ENCODE results near the gene FAM110A.
"Not testable (repeated sequence)": the region's sequence is repeated elsewhere in the genome, so short reads cannot be mapped to it uniquely, and the experiment has no call there.

FAM110A gene

DNA sequence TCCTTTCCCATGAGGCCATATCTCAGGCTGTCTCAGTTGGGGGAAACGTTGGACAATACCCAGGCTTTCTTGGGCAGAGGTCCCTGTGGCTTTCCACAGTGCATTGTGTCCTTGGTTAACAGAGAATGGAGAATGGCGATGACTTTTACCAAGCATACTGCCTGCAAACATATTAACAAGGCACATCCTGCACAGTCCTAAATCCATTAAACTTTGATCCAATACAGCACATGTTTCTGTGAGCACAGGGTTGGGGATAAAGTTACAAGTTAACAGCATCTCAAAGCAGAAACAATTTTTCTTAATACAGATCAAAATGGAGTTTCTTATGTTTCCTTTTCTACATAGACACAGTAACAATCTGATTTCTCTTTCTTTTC, 21.1 kb upstream of the FAM110A start:
- H3K4me1 ChIP-seq (ENCODE audit: control insufficient read depth in 1 of 2, insufficient read depth in 2 of 2, low read length in 2 of 2); H3K9me3 ChIP-seq (ENCODE audit: control insufficient read depth in 1 of 2, low read length in 2 of 2); H3K4me3 ChIP-seq (ENCODE audit: low read depth in 1 of 2, low read length in 2 of 2); H3K36me3 ChIP-seq (ENCODE audit: control insufficient read depth in 1 of 2, insufficient read depth in 2 of 2, low read length in 2 of 2); H3K9ac ChIP-seq (ENCODE audit: low read depth in 1 of 2, low read length in 2 of 2); H3K27ac ChIP-seq (ENCODE audit: low read depth, low read length); H3K27me3 ChIP-seq (ENCODE audit: control insufficient read depth in 1 of 2, insufficient read depth in 2 of 2, low read length in 2 of 2): not testable (repeated sequence)

DNA sequence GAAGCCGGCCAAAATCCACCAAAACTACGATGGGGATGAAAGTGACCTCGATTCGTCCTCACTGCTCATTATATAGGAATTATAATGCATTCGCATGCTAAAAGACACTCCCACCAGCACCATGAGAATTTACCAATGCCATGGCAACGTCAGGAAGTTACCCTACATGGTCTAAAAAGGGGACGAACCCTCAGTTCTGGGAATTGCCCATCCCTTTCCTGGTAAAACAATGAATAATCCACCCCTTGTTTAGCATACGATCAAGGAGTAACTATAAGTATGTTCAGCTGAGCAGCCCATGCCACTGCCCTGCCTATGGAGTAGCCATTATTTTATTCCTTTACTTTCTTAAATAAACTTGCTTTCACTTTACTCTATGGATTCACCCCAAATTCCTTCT, 20.1 kb upstream of the FAM110A start:
- Histone ChIP-seq H3K4me1 (ENCODE audit: control insufficient read depth in 1 of 2, insufficient read depth in 2 of 2, low read length in 2 of 2) (no peaks in the 10 kb centered on the region), H3K9ac (ENCODE audit: low read depth in 1 of 2, low read length in 2 of 2) (no peak overlapping the region), H3K27ac (ENCODE audit: low read depth, low read length) (no peak overlapping the region), H3K4me3 (ENCODE audit: low read depth in 1 of 2, low read length in 2 of 2) (no peak overlapping the region), H3K36me3 (ENCODE audit: control insufficient read depth in 1 of 2, insufficient read depth in 2 of 2, low read length in 2 of 2) (no peaks in the 10 kb centered on the region), H3K27me3 (ENCODE audit: control insufficient read depth in 1 of 2, insufficient read depth in 2 of 2, low read length in 2 of 2) (no peaks in the 10 kb centered on the region), H3K9me3 (ENCODE audit: control insufficient read depth in 1 of 2, low read length in 2 of 2) (no peaks in the 10 kb centered on the region)

DNA sequence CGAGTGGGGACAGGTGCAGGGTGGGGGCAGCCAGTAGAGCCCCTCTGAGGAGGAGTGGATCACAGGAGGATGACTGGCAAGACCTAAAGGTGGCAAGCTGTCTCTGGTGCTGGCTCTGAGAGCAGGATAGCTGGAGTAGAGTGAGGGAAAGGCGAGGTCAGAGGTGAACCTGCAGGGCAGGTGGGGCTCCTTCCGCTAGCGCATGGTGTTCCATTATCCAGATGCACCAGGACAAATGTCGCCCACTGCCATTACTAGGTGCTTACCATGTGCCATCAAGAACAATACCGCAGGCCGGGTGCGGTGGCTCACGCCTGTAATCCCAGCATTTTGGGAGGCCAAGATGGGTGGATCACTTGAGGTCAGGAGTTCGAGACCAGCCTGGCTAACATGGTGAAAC, 18.3 kb upstream of the FAM110A start:
- Histone ChIP-seq H3K9ac (ENCODE audit: low read depth in 1 of 2, low read length in 2 of 2) (no peak overlapping the region), H3K4me1 (ENCODE audit: control insufficient read depth in 1 of 2, insufficient read depth in 2 of 2, low read length in 2 of 2) (no peaks in the 10 kb centered on the region), H3K9me3 (ENCODE audit: control insufficient read depth in 1 of 2, low read length in 2 of 2) (no peaks in the 10 kb centered on the region), H3K36me3 (ENCODE audit: control insufficient read depth in 1 of 2, insufficient read depth in 2 of 2, low read length in 2 of 2) (no peaks in the 10 kb centered on the region), H3K27me3 (ENCODE audit: control insufficient read depth in 1 of 2, insufficient read depth in 2 of 2, low read length in 2 of 2) (no peaks in the 10 kb centered on the region), H3K27ac (ENCODE audit: low read depth, low read length) (no peak overlapping the region), H3K4me3 (ENCODE audit: low read depth in 1 of 2, low read length in 2 of 2) (no peak overlapping the region)

DNA sequence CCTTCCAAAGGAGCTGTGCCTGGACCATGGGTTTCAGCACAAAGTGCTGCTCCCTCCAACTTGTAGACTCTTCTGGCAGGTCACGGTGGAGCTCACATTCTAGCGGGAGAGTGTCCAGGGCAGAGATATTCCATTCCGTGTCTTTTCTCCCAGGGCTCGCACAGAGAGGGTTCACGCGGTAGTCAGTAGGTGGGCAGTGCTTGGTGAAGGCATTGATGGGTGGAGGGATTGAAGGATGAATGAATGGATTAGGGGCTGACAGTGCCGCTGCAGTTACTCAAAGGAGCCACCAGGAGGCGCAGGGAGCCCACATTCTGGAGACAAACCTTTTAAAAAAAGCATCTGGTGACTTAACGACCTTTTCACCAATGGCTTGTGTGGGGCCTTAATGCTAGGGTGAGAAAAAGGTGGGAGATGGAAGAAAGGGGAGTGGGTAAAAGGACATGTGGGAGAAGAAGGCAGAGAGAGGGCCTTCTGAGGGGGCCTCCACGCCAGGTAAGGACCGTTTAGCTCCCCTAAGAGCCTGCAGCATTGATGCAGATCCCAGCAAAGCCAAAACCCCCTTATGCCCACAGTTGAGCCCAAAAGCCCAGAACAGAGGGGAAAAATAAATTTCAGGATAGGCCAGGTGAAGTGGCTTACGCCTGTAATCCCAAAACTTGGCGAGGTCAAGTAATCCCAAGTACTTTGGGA, 17.5 kb upstream of the FAM110A start:
- Histone ChIP-seq H3K4me3 (ENCODE audit: low read depth in 1 of 2, low read length in 2 of 2) (no peak overlapping the region), H3K27ac (ENCODE audit: low read depth, low read length) (no peak overlapping the region), H3K9me3 (ENCODE audit: control insufficient read depth in 1 of 2, low read length in 2 of 2) (no peaks in the 10 kb centered on the region), H3K36me3 (ENCODE audit: control insufficient read depth in 1 of 2, insufficient read depth in 2 of 2, low read length in 2 of 2) (no peaks in the 10 kb centered on the region), H3K27me3 (ENCODE audit: control insufficient read depth in 1 of 2, insufficient read depth in 2 of 2, low read length in 2 of 2) (no peaks in the 10 kb centered on the region), H3K9ac (ENCODE audit: low read depth in 1 of 2, low read length in 2 of 2) (no peak overlapping the region), H3K4me1 (ENCODE audit: control insufficient read depth in 1 of 2, insufficient read depth in 2 of 2, low read length in 2 of 2) (no peaks in the 10 kb centered on the region)

DNA sequence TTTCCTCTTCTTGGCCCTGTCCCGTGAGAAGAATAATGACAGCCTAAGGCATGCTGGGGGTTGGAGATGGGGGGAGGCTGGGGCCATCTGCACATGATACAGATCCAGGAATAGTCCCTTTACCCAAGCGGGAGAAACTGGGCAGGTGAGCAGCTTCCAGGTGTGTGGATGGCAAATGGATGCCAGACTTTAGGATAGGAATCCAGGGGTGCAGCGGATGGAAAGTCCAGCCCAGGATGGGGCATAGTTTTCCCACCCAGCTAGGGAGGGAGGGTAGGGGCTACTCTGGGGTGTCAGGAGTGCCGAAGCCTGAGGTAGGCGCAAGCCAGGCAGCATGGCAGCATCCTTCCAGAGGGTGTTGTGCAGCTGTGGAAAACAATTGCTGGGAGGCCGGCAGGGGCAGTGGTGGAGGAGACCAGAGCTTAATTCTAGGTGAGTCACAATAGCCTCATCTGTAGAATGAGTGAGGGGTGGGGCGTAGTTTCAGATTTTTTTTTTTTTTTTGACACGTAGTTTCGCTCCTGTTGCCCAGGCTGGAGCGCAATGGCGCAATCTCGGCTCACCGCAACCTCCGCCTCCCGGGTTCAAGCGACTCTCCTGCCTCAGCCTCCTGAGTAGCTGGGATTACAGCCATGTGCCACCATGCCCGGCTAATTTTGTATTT, 15.4 kb upstream of the FAM110A start:
- Histone ChIP-seq H3K27me3 (ENCODE audit: control insufficient read depth in 1 of 2, insufficient read depth in 2 of 2, low read length in 2 of 2) (no peaks in the 10 kb centered on the region), H3K9ac (ENCODE audit: low read depth in 1 of 2, low read length in 2 of 2) (no peak overlapping the region), H3K36me3 (ENCODE audit: control insufficient read depth in 1 of 2, insufficient read depth in 2 of 2, low read length in 2 of 2) (no peaks in the 10 kb centered on the region), H3K4me1 (ENCODE audit: control insufficient read depth in 1 of 2, insufficient read depth in 2 of 2, low read length in 2 of 2) (peaks cover 17% of the 10 kb centered on the region in 2 donors), H3K9me3 (ENCODE audit: control insufficient read depth in 1 of 2, low read length in 2 of 2) (no peaks in the 10 kb centered on the region), H3K4me3 (ENCODE audit: low read depth in 1 of 2, low read length in 2 of 2) (no peak overlapping the region), H3K27ac (ENCODE audit: low read depth, low read length) (no peak overlapping the region)

DNA sequence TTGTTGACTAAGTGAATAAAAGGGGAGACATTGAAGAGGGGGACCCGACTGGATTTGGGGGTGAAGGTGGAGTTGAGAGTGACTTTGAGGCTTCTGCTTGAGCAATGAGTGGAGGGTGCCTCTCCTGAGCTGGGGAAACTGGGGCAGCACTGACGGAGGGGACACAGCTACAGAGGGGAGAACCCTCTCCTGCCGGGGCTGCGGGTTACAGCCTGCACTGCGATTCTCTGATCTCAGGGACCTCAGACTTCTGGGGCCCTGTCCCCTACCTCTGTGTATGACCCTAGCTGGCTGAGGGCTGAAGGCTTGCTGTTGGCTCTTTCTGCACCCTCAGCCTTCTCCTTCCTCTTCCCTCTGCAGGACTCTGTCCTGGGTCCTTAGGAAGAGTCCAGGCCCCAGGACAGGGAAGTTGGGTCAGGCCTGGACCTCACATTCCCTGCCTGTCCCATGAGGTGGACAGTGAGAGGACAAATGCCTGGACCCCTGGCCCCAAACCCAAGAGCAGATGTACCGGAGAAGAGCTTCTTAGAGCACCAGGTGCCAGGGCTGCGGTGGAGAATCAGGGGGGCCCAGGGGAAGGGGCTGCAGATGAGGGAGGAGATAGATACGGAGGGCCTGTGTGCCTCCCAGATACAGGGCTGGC, 13.7 kb upstream of the FAM110A start:
- Histone ChIP-seq H3K4me1 (ENCODE audit: control insufficient read depth in 1 of 2, insufficient read depth in 2 of 2, low read length in 2 of 2) (peaks cover 28 to 30% of the 10 kb centered on the region in 2 donors), H3K36me3 (ENCODE audit: control insufficient read depth in 1 of 2, insufficient read depth in 2 of 2, low read length in 2 of 2) (no peaks in the 10 kb centered on the region), H3K9ac (ENCODE audit: low read depth in 1 of 2, low read length in 2 of 2) (no peak overlapping the region), H3K9me3 (ENCODE audit: control insufficient read depth in 1 of 2, low read length in 2 of 2) (no peaks in the 10 kb centered on the region), H3K4me3 (ENCODE audit: low read depth in 1 of 2, low read length in 2 of 2) (no peak overlapping the region), H3K27me3 (ENCODE audit: control insufficient read depth in 1 of 2, insufficient read depth in 2 of 2, low read length in 2 of 2) (no peaks in the 10 kb centered on the region), H3K27ac (ENCODE audit: low read depth, low read length) (no peak overlapping the region)

DNA sequence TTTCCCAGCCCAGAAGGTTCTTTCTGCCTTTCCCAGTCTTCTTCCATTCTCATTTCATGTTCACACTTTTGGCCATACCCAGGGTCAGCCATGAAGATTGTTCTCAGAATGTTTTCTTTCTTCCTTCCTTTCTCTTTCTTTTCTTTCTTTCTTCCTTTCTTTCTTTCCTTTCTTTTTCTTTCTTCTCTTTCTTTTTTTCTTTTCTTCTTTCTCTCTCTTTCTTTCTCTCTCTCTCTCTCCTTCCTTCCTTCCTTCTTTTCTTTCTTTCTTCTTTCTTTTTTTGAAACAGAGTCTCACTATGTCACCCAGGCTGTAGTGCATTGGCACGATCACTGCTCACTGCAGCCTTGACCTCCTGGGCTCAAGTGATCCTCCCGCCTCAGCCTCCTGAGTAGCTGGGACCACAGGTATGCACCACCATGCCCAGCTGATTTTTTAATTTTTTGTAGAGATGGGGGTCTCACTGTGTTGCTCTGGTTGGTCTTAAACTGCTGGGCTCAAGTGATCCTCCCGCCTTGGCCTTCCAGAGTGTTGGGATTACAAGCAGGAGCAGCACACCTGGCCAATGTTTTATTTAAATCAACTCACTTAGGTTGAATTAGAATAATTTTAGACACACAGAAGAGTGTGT, 13.1 kb upstream of the FAM110A start:
- no peak overlapping the region for H3K27ac ChIP-seq (ENCODE audit: low read depth, low read length)
- no peaks in the 10 kb centered on the region for H3K9me3 ChIP-seq (ENCODE audit: control insufficient read depth in 1 of 2, low read length in 2 of 2)
- H3K4me1 ChIP-seq (ENCODE audit: control insufficient read depth in 1 of 2, insufficient read depth in 2 of 2, low read length in 2 of 2): peaks cover 28 to 33% of the 10 kb centered on the region in 2 donors
- H3K27me3 ChIP-seq (ENCODE audit: control insufficient read depth in 1 of 2, insufficient read depth in 2 of 2, low read length in 2 of 2): no peaks in the 10 kb centered on the region
- no peak overlapping the region for H3K9ac ChIP-seq (ENCODE audit: low read depth in 1 of 2, low read length in 2 of 2)
- H3K36me3 ChIP-seq (ENCODE audit: control insufficient read depth in 1 of 2, insufficient read depth in 2 of 2, low read length in 2 of 2): no peaks in the 10 kb centered on the region
- no peak overlapping the region for H3K4me3 ChIP-seq (ENCODE audit: low read depth in 1 of 2, low read length in 2 of 2)

DNA sequence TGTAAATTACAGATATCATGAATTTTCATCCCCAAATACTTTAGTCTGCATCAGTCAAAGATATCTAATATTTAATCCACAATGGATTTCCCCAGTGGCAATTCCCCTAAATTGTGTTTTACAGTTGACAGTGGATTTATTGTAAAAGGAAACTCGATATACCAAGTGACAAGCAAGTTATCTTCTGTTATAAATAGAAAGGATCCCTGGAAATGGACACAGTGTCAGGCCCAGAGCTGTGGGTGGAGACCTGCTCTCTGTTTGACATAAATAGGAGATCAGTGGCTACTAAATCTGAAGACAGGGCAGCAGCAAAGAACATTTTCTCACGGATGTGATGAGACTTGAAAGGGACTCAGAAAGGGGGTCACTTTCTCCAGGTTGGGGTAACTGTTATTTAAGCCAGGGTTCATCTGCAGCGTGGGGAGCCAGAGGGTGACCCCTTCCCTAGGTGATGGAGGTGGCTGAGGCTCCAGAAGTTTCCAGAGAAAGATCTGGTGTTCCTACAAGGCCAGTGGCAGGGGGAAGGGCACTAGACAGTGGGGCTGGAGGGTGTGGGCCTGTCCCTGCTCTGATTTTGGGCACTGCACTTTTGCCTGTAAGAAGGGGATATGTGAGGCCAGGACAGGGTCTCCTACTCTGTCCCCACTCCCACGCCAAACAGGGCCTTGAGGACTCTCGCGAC, 12.3 kb upstream of the FAM110A start:
- H3K27me3 ChIP-seq (ENCODE audit: control insufficient read depth in 1 of 2, insufficient read depth in 2 of 2, low read length in 2 of 2): no peaks in the 10 kb centered on the region
- no peak overlapping the region for H3K9ac ChIP-seq (ENCODE audit: low read depth in 1 of 2, low read length in 2 of 2)
- no peaks in the 10 kb centered on the region for H3K36me3 ChIP-seq (ENCODE audit: control insufficient read depth in 1 of 2, insufficient read depth in 2 of 2, low read length in 2 of 2)
- H3K27ac ChIP-seq (ENCODE audit: low read depth, low read length): no peak overlapping the region
- no peak overlapping the region for H3K4me3 ChIP-seq (ENCODE audit: low read depth in 1 of 2, low read length in 2 of 2)
- peaks cover 28 to 36% of the 10 kb centered on the region in 2 donors for H3K4me1 ChIP-seq (ENCODE audit: control insufficient read depth in 1 of 2, insufficient read depth in 2 of 2, low read length in 2 of 2)
- H3K9me3 ChIP-seq (ENCODE audit: control insufficient read depth in 1 of 2, low read length in 2 of 2): no peaks in the 10 kb centered on the region

DNA sequence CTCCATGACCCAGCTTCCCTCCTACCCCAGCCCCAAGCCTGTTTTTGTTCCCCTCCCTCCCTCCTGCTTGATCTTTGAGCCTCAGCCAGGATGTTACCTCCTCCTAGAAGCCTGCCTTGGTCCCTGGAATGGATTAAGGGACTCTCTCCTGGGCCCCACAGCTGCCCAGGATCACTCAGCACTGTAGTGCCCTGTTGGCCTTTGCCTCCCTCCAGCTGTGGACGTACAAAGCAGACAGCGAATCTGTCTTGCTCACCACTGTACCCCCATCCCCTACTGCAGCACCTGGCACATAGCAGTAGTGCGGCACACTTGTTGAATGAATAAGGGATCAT, 11.8 kb upstream of the FAM110A start:
- Histone ChIP-seq H3K27me3 (ENCODE audit: control insufficient read depth in 1 of 2, insufficient read depth in 2 of 2, low read length in 2 of 2) (no peaks in the 10 kb centered on the region), H3K9ac (ENCODE audit: low read depth in 1 of 2, low read length in 2 of 2) (no peak overlapping the region), H3K4me3 (ENCODE audit: low read depth in 1 of 2, low read length in 2 of 2) (no peak overlapping the region), H3K36me3 (ENCODE audit: control insufficient read depth in 1 of 2, insufficient read depth in 2 of 2, low read length in 2 of 2) (no peaks in the 10 kb centered on the region), H3K4me1 (ENCODE audit: control insufficient read depth in 1 of 2, insufficient read depth in 2 of 2, low read length in 2 of 2) (peaks cover 31 to 38% of the 10 kb centered on the region in 2 donors), H3K9me3 (ENCODE audit: control insufficient read depth in 1 of 2, low read length in 2 of 2) (no peaks in the 10 kb centered on the region), H3K27ac (ENCODE audit: low read depth, low read length) (no peak overlapping the region)

Data from duodenal mucosa (tissue), 2 donors.